Transverse colon (tissue), 4 donors: Measurements from ENCODE around the gene ABHD17A.

ENCODE experiments used
- EP300 ChIP-seq: sonication (generic); formaldehyde crosslinking; IDR thresholded peaks from one replicate; pipeline ENCODE4 v1.6.1; 2017; ENCODE audit warnings: antibody characterized with exemption, low read depth
- POLR2A ChIP-seq: fragments of 450-650 bp; IDR thresholded peaks from one replicate; pipeline ENCODE4 v1.6.1; 2016; ENCODE audit warnings: antibody characterized with exemption, mild to moderate bottlenecking, moderate library complexity
- POLR2AphosphoS5 ChIP-seq, 3 donors: sonication (generic); formaldehyde crosslinking; IDR thresholded peaks; one replicate each; pipeline ENCODE4 v1.6.1; 2016; ENCODE audit warnings: antibody characterized with exemption in 3 of 3
- TF ChIP-seq, protein P1 (sequence below), 5 experiments: fragments of 200-600 bp in 3 of 5; fragments of 450-650 bp in 2 of 5; sonication (generic) in 3 of 5; IDR thresholded peaks; 1 replicate in 2 of 5; 2 replicates in 3 of 5; pipeline ENCODE4 v1.5.1; 2016 to 2017; ENCODE audit warnings: antibody characterized with exemption in 5 of 5, inconsistent platforms in 3 of 5, mild to moderate bottlenecking in 2 of 5, moderate library complexity in 1 of 5

DNA sequence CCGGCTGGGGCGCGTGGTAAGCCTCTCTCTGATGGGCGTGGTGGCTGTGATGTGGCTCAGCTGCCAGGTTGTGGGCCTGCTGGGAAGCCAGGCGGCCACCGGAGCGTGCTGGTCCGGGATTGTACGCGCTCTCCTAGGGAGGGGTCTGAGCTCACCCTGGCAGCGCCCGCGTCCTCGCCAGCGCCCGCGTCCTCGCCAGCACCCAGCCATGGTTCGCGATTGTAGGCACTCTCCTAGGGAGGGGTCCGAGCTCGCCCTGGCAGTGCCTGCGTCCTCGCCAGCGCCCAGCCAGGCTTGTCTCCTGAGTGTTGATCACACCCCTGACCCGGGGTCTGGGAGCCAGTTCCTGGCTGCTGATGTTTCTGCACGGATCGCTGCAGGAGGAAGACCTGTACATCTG is 33.7 kb upstream of the ABHD17A start:
- TF ChIP-seq, protein P1, sequence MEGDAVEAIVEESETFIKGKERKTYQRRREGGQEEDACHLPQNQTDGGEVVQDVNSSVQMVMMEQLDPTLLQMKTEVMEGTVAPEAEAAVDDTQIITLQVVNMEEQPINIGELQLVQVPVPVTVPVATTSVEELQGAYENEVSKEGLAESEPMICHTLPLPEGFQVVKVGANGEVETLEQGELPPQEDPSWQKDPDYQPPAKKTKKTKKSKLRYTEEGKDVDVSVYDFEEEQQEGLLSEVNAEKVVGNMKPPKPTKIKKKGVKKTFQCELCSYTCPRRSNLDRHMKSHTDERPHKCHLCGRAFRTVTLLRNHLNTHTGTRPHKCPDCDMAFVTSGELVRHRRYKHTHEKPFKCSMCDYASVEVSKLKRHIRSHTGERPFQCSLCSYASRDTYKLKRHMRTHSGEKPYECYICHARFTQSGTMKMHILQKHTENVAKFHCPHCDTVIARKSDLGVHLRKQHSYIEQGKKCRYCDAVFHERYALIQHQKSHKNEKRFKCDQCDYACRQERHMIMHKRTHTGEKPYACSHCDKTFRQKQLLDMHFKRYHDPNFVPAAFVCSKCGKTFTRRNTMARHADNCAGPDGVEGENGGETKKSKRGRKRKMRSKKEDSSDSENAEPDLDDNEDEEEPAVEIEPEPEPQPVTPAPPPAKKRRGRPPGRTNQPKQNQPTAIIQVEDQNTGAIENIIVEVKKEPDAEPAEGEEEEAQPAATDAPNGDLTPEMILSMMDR (IDR thresholded peaks at IDR 0.05) = no peak
- TF ChIP-seq POLR2AphosphoS5 (IDR thresholded peaks at IDR 0.05) = no peak
- no peak for TF ChIP-seq POLR2A
- TF ChIP-seq EP300 = no peak
